ENCODE results near the gene CHRNB2.

- TF ChIP-seq POLR2A (IDR thresholded peaks at IDR 0.05; ENCODE audit: low read depth, low read length), result no peak
- TF ChIP-seq JUN (IDR thresholded peaks at IDR 0.05; ENCODE audit: borderline replicate concordance, insufficient read depth, insufficient read length, low read depth), result no peak
- TF ChIP-seq CTCF (IDR thresholded peaks at IDR 0.05; ENCODE audit: extremely low read depth in 1 of 2, insufficient read depth in 1 of 2, low read depth in 1 of 2, low read length in 2 of 2), result no peak
Measured at GRCh38 chr1:154583773-154584172, 16.2 kb downstream of the CHRNB2 start.
